NCI-H187 (cell line): ENCODE measurements around the gene HSD17B12.

Experiments used
- DNase-seq, 2 experiments: peaks; one replicate each; lab custom pipeline; 2025; lab: John Stamatoyannopoulos, UW

Gene HSD17B12

DNA sequence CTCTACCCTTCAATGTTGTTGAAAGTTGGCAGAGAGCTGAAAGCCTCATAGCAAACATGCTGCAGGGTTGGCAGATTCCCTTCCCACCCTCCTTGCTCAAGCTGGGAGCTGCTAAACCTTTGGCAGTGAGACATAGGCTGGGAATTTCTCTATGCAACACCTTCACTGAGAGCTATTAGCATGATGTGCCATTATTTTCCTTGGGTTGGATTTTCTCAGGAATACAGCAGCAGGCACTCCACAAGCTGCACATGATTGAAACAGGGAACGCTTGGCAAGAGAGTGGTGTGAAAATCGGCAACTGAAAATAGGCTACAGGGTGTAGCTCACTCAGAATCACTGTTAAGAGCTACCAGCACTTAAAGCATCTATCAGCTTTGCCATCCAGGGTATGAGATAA, 190.5 kb downstream of the HSD17B12 start:
- no peak for DNase-seq

DNA sequence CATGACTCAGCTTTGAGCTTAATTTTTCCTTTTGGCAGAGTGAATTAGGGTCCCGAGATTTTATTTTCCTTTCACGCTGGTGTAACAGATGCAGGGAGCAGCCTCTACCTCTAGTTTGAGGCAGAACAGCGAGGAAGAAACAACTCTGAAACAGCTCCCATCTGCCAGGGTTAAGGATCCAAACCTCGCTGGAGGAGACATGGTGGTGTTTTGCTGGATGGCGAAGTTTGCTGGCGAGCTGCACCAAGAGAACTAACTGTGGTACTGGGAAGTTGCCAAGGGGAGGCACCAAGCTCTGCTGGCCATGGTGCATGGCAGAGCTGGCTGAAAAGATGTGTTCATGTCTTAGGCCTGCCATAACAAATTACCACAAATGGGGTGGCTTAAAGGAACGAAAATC, 192.5 kb downstream of the HSD17B12 start:
- DNase-seq = no peak

DNA sequence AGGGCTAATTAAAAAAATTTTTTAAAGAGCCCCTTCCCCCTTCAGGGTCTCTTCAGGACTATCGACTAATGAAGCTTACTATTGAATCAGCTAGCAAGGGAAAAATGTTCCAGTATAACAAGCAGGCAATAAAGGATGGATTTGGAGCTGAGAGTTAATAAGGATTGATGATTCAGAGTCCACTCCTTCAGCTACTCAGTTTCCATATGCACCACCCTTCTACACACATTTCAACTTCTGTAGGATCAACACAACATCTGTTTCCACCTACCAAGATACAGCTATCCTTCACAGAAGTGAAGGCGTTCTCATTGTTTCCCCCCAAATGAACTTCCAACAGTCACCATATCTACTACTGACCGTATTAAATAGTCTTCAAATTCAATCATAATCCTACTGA, 193.5 kb downstream of the HSD17B12 start:
- no peak for DNase-seq

DNA sequence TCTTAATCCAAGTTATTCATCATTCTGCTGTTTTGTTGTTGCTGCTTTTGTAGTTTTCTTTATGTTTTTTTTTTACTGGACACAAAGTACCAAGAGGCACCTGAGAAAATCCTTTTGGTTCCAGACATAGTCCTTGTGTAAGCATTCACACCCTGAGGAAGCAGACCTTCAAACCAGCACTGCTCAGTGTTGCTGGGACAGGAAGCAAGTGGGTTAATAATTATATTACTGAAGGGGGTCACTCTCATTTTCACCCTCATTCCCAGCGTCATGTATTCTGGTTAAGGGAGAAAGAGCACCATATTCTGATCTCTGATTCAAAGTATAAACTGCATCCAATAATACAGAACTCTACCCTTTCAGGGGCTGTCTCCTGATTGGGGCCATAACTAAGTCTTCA, 194.2 kb downstream of the HSD17B12 start:
- no peak for DNase-seq

DNA sequence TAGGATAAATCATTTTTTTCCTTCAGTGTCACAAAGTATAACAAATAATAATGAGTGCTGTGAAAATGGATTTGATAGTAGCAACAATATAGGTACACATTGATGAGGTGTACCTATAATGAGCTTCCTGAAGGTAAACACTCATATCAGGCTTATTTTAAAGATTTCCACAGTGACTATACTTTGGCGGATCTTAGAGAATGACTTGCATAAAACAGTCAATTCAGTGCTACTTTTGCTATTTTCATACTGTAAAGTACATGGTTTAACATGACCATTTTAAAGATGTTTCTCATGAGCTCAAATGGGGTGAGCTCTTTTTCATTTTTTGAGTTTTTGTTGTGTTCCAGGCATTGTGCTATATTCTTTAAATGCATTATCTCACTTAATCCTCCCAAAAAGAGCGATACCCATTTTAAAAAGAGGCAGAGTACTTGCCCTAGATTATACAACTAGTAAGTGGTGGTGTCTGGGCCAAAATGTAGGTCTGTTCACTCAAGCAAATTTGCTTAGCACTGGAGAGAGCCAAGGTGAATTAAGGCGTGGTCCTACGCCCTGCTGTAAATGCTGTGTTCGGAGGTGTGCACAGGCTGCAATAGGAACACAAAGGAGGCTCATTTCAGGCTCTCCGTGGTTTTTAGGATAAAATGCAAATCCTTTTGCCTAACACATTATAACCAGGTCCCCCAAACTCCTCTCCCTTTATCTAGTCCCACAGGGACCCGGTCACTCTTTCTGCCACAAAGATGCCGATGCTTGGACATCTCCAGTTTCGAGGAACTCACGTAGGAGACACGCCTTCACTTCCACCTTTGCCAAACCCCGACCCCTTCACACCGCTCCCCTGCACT, 199.5 kb downstream of the HSD17B12 start:
- no peak for DNase-seq

DNA sequence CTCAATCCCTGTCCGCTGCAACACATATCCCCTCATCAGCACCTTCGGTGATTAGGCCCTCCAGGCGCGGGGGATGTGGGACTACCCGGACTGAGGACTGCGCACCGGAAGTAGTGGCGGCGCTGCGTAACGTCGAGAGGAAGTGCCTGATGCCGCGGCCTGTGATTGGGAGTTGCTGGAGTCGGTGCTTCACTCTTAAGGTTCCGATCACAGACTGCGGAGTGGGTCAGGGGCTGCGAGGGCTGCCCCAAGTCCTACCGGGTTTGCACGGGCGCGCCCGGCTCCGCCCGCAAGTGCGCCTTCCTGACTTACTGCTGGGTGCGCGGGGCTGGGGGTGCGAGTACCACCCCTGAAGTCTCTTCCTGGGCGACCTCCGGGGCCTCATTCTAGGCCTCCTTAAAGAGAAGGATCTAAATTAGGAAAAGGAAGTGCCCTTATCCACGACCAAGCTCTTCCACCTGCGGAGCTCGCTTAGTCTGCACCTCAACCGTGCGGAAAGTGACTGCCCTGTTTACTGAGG, 200.2 kb downstream of the HSD17B12 start, which contains the start of gene ALKBH3:
Gene ALKBH3, plus strand, starts transcription at position 192 of the 520 bp plus-strand sequence. CDS start 1,822 bp downstream, outside the sequence.
- DNase-seq = peak in 1 of 2 experiments; percentile 19

GRCh38 chr11:43892851-43893250, 212.3 kb downstream of the HSD17B12 start:
- DNase-seq = no peak

DNA sequence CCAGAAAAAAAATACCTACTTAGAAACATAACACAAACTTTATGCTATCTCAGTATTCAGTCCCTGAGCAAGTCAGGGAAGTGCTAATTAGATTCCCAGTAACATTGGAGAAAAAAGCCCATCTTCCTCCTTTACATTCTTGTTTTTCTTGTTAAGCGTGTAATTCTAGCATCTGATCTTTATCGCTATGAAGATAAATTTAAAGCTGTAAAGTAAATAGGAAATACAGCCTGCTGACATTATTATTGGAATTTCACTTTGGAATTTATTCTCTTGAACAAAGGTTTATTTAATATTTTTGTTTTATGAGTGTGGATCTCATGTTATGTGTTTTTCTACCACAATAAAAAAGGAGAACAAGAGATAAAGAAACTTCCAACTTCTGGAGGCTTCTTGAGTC, 214.0 kb downstream of the HSD17B12 start:
- DNase-seq = no peak

DNA sequence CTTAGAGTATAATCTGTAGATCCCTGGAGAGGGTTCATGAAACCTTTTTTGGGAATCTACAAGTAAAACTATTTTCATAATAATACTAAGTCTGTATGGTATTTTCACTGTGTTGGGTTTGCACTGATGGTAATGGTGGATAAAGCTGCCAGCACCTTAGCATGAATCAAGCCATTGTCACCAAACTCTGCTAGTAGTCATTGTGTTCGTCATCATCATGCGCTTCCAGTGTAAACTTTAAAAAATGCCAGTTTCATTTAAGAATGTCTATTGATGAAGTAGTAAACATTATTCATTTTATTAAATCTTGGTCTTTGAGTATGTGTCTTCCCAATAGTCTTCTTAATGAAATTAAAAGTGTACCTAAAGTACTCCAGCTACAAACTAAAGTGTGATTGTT, 215.1 kb downstream of the HSD17B12 start:
- no peak for DNase-seq

DNA sequence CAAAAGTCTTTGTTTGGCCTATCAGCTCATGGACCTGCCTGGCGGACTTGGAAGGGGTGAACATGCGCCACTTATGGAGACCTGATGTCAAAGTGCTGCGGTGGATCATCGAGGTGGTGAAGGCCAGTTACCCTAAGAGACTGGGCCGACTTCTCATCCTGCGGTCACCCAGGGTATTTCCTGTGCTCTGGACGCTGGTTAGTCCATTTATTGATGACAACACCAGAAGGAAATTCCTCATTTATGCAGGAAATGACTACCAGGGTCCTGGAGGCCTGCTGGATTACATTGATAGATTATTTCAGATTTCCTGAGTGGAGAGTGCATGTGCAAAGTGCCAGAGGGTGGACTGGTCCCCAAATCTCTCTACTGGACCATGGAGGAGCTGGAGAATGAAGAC, 218.0 kb downstream of the HSD17B12 start:
- no peak for DNase-seq

GRCh38 chr11:43899094-43899493, 218.6 kb downstream of the HSD17B12 start:
- no peak for DNase-seq

DNA sequence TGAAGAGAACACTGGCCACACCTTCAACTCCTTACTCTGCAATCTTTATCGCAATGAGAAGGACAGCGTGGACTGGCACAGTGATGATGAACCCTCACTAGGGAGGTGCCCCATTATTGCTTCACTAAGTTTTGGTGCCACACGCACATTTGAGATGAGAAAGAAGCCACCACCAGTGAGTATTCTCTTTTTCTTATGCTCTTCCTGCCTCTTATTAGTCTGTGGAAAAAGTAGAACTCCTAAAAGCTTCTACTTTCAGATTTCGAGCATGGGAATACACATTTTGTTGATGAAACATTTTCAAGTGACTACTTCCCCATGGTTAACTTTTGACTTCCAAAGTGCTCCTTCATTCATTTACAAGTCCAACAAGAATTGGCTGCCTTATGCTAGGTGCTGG, 221.0 kb downstream of the HSD17B12 start:
- no peak for DNase-seq

DNA sequence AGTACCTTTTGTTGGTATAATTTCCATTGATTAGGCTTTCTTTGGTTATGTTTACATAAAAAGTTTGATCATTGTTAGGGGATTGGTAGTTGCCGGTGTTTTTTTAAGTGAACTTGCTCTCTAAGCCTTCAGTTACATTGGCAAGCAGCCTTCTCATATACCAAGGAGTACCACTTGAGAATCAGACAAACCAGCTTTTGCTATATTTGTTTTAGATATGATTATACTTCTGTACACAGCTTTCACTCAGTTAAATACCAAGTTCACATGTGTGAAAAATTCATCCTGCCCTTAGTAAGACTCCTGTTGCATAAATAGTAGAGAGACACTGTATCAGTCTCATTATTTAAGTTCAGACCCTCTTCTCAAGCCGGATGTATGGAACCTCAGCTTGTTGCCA, 222.5 kb downstream of the HSD17B12 start:
- no peak for DNase-seq

DNA sequence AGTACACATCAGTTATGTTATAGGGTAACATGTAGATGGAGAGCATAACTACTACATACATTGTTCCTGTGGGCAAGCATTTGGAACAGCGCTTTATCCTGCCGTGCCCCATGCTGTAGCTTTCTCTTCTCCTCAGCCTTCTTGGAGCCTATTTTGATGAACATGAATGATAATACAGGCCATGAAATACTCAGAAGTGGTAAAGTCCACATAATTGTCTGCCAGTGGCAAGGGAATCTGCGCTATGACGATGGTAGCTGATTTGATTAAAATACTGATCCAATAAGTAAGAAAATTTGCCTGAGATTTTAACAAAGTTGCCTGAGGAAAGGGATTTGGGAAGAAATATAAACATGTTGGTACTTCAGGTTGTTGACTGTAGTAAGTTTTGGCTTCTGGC, 223.4 kb downstream of the HSD17B12 start:
- DNase-seq = no peak

DNA sequence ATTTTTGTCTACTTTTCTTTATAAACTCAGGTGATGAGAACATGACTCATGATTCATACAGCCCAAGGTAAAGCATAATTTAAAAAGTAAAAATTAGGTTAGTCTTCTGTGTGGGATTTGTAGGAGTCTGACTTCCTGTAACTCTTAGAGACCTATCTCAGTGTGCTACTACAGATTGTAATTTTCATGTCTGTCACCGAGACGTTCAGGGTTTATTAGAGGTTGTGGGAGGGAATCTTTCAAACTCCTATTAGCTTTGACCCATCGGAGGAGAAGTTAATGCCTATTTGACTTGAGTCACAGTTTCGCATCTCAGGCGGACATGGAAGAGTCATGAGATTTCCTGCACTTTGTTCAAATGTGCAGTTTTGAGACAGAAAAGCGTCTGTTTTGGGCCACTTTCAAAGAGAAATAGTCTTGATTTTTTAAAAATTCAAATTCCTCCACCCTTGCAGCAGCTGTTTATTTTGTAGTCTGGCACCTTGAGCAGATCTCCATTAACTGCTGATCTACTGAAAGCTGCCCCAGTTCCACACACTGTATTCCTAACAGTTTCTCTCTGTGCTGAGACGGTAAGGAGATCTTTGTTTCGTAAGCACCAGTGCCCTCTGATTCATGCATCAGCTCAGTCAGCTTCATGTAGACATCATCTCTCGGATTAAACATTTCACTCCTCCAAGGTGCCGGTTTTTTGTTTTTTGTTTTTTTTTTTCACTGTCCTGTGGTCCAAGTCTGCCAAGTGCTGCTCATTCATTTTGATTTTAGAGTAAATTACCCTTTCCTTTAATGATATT, 224.4 kb downstream of the HSD17B12 start:
- DNase-seq = no peak

GRCh38 chr11:43905813-43906241, 225.3 kb downstream of the HSD17B12 start:
- DNase-seq = no peak
